Epithelial cell of esophagus (primary cell): ENCODE data around the gene EHD1.

ENCODE experiments used
- DNase-seq: peaks from one replicate; pipeline ENCODE4 v3.0.0; 2010; ENCODE audit warnings: low read depth
- H3K4me3 ChIP-seq: 2 replicates; pipeline ENCODE4 v1.5.1; 2011; ENCODE audit warnings: mild to moderate bottlenecking, low read length, control low read depth
- TF ChIP-seq, protein P1 (sequence below): IDR thresholded peaks from 2 replicates; pipeline ENCODE4 v1.5.1; 2011; ENCODE audit warnings: low read depth, mild to moderate bottlenecking, low read length, control low read depth, inconsistent platforms; ENCODE audit not compliant: insufficient read depth; ENCODE audit errors: missing control alignments

The EHD1 gene

DNA sequence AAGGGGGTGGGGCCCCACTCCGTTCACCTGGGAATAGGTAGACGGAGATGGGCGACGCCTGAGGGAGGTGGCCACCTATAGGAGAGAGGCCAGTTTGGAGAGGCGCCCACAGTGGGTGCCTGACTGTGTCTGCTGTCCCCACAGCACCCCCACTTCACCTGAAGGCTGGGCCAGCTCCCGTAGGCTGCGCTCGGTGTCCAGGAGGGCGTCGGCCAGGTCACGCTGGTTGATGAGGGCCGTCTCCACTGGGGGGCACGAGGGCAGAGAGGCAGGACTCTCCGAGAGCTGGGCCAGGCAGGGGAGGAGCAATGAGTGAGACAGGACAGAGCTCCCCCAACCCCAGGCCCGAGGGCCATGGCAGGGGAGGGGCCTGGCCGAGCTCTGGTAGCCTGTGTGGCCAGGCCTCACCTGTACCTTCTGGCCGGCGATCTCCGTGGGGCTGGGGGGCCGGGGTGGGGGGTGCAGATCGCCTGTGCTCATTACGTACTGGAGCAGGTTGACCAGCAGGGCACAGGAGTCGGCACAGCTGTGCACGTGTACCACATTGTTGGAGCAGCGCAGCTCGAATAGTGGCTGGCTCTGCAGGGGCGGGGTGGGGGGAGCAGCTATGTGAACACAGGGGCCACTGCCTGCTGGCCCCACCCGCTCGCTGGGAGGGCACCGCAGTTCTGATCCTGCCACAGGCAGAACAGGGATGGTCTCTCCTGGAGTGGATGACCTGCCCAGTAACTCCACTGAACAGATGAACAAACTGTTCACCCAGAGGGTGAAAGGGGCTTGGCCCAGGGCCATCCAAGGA is 23.9 kb upstream of the EHD1 start:
- H3K4me3 ChIP-seq, result no peak overlapping the region
- TF ChIP-seq, protein P1, sequence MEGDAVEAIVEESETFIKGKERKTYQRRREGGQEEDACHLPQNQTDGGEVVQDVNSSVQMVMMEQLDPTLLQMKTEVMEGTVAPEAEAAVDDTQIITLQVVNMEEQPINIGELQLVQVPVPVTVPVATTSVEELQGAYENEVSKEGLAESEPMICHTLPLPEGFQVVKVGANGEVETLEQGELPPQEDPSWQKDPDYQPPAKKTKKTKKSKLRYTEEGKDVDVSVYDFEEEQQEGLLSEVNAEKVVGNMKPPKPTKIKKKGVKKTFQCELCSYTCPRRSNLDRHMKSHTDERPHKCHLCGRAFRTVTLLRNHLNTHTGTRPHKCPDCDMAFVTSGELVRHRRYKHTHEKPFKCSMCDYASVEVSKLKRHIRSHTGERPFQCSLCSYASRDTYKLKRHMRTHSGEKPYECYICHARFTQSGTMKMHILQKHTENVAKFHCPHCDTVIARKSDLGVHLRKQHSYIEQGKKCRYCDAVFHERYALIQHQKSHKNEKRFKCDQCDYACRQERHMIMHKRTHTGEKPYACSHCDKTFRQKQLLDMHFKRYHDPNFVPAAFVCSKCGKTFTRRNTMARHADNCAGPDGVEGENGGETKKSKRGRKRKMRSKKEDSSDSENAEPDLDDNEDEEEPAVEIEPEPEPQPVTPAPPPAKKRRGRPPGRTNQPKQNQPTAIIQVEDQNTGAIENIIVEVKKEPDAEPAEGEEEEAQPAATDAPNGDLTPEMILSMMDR, result no peak
- DNase-seq, result no peak

DNA sequence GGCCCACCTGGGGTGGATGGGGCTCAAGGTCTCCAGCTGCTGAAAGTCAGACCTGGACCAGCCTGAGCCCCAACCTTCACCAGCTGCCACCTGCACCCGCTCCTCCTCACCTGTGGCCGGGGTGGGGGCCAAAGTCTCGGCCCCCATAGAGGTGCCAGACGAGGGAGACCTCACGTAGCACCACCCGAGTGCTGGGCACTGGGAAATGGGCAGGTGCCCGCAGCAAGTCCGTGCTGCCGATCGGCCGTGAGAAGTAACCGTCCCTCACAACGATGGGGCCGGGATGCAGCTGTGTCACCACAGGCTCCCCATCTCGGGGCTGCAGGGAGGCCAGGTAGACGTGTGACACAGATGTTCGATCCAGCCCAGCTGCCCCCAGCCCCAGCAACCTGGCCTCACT is 22.4 kb upstream of the EHD1 start:
- TF ChIP-seq, protein P1, result no peak
- DNase-seq, result no peak
- no peak overlapping the region for H3K4me3 ChIP-seq

DNA sequence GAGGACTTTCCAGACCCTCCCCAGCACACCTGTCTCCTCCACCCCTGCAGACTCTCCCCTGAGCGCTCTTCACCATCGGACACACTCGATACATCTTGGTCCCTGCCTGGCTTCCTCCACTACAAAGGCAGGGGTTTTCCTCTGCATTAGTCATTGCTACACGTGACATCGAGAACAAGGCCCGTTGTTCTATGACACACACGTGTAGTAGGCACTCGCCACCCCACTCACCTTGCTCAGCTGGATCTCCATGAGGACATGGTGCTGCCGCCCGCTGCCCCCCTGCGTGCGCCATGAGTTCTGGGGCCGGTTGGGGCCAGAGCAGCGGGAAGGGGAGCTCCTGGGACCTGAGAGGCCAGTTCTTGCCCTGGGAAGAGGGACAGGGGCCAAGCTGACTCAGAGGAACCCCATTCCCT is 21.9 kb upstream of the EHD1 start:
- TF ChIP-seq, protein P1, result no peak
- no peak overlapping the region for H3K4me3 ChIP-seq
- DNase-seq, result peak; percentile 89

DNA sequence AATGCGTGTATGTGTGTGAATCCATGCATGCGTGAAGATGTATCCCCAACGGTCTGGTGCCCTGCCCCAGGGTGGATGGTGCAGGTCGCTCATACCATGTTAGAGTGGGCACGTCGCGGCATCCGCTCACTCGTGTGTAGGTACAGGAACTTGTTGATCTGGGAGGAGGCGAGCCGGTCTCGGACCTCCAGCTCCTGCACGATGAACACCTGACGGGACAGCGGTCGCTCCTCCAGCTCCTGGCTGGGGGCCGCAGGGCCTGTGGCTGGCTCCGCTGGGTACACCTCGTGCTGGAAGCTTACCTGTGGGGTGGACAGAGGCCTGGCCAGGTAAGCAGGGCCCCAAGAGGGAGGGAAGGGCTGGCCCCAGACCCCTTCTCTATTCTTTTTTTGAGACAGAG is 20.1 kb upstream of the EHD1 start:
- TF ChIP-seq, protein P1, result no peak
- DNase-seq, result no peak
- no peak overlapping the region for H3K4me3 ChIP-seq

DNA sequence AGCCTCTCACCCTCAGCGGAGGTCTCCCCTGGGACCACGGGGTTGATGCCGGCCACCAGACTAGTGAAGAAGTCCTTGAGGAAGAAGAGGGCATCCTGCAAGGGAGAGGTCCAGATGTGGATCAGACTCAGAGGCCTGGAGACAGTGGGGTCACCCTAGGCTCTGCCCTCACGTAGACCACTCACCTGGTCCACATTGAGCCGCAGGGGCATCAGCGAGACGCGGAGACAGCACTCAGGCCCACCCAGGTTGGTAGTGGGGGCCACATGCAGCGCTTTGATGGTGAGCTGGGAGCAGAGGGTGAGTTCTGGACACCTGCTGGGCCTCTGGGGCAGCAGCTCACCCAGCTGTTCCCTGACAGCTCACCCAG is 19.6 kb upstream of the EHD1 start:
- TF ChIP-seq, protein P1, result no peak
- no peak for DNase-seq
- H3K4me3 ChIP-seq, result no peak overlapping the region

DNA sequence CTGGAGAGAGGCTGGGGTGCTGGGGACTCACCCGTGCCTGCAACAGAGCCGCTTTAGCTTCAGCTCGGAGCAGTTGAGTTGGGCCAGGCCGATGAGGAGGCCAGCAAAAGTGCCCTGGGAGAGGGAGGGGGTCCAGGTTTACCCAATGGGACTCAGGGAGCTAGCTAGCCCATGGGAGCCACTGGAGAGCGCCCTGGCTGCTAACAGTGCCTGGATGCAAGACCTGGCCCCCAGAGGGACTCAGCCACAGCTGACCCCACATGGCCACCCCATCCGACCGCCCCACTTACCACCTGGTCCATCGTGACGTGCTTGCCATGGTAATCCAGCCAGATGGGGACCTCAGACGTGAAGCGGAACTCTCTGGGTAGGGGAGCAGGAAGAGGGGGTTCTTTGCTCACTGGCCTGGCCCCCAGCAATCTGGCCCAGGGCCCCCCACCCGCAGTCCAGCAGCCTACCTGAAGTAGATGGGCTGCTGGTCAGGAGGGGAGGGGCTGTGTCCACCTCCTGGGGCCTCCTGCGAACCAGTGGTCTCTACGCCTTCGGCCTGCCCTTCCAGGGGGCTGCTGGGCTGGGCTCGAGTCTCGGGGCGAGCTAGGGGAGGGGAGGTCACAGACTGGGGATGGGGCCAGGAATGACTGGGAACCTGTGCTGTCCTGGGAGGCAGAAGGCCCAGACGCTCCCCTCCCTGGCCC is 19.1 kb upstream of the EHD1 start:
- no peak for DNase-seq
- TF ChIP-seq, protein P1, result no peak
- H3K4me3 ChIP-seq, result no peak overlapping the region
